GM12801 (cell line): ENCODE measurements around the gene COX15.

Experiments used
- TF ChIP-seq, protein P1 (sequence below): IDR thresholded peaks from one replicate; pipeline ENCODE4 v1.5.1; 2011; ENCODE audit warnings: control low read depth; ENCODE audit not compliant: insufficient read length; ENCODE audit errors: extremely low read depth

COX15 gene

GRCh38 chr10:99733366-99733765 lies 1.4 kb upstream of the COX15 start:
- TF ChIP-seq, protein P1, sequence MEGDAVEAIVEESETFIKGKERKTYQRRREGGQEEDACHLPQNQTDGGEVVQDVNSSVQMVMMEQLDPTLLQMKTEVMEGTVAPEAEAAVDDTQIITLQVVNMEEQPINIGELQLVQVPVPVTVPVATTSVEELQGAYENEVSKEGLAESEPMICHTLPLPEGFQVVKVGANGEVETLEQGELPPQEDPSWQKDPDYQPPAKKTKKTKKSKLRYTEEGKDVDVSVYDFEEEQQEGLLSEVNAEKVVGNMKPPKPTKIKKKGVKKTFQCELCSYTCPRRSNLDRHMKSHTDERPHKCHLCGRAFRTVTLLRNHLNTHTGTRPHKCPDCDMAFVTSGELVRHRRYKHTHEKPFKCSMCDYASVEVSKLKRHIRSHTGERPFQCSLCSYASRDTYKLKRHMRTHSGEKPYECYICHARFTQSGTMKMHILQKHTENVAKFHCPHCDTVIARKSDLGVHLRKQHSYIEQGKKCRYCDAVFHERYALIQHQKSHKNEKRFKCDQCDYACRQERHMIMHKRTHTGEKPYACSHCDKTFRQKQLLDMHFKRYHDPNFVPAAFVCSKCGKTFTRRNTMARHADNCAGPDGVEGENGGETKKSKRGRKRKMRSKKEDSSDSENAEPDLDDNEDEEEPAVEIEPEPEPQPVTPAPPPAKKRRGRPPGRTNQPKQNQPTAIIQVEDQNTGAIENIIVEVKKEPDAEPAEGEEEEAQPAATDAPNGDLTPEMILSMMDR = no peak

DNA sequence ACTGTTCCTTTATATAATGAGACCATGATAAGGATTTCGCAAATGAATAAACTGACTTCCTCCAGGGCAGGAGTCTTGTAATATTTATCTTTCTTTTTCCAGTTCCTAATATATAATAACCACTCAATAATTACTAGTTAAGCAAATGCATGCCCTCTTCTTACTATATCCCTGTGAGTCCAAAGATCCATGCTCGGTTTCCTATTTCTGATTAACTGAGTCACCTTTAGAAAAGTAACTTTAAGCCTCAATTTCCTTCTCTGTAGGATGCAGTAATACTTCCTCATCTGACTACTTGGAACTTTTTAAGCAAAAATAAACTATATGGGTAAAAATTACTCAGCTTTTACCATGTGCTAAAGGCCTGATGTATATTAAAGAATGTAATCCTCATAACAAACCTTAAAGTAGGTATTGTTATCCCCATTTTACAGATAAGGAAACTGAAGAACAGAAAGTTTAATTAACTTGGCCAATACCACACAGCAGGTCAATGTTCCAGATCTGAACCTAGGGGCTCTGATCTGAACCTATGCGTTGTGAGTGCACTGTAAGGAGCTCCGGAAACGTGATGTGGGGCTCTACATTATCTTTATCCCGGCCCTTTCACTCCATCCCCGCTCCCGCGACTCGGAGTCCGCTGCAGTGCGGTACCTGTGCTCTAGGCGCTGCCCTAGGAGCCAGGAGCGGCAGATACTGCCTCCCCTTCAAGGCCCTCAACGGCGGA lies 458 bp downstream of the COX15 start:
- TF ChIP-seq, protein P1 = no peak

DNA sequence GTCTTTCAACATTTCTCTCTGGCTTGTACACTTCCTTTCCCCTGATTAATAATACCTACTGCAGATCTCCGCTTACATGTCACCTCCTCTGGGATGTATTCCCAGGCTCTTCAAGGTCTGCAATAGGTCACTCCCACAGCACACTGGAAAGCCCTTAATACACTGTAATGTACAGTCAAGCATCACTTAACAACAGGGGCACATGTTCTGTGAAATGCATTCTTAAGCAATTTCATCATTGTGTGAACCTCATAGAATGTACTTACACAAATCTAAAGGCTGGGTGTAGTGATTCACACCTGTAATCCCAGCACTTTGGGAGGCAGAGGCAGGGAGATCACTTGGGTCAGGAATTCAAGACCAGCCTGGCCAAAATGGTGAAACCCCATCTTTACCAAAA lies 1.9 kb downstream of the COX15 start:
- TF ChIP-seq, protein P1 = no peak

DNA sequence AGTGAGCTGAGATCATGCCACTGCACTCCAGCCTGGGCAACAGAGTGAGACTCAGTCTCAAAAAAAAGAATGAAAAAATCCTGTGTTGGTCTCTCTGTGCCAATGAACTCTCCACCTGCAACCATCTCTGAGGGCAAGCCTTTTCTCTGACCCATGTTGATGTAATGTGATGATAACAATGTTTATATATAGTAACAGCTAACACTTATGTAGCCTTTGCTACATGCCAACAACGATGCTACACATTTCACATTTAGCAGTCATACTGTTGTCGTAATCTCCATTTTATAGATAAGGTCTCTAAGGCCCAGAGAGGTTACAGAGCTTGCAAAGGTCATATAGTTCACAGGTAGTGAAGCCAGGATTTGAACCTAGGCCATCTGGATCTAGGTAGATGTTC lies 11.5 kb downstream of the COX15 start:
- TF ChIP-seq, protein P1 = no peak

- TF ChIP-seq, protein P1 = no peak
Measured at GRCh38 chr10:99714446-99714845, 17.5 kb downstream of the COX15 start.

DNA sequence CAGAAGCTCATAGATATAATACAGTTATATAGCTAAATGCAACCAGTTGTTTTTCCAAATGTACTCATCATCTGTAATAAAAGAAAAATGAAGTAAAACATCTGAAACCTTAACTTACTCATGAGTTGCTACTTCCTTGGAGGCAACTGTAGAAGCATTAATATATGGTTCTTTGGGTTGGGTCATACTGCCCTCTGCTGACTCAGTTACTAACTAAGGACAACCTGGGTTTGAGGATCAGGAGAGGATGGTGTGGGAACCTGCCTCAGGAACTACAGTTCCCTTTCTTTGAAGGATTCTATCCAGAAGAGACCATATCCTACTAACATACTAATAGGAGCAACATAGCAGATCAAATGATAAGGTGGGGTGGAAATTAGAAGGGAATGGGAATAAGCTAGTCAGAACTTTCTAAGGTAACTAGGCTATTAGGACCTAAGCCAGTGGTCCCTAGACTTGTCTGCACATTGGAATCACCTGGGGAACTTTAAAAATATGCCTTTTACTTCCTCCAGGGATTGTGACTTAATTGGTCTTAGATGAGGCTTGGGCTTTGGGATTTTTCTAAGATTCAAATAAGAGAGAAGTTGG lies 20.7 kb downstream of the COX15 start:
- TF ChIP-seq, protein P1 = no peak

DNA sequence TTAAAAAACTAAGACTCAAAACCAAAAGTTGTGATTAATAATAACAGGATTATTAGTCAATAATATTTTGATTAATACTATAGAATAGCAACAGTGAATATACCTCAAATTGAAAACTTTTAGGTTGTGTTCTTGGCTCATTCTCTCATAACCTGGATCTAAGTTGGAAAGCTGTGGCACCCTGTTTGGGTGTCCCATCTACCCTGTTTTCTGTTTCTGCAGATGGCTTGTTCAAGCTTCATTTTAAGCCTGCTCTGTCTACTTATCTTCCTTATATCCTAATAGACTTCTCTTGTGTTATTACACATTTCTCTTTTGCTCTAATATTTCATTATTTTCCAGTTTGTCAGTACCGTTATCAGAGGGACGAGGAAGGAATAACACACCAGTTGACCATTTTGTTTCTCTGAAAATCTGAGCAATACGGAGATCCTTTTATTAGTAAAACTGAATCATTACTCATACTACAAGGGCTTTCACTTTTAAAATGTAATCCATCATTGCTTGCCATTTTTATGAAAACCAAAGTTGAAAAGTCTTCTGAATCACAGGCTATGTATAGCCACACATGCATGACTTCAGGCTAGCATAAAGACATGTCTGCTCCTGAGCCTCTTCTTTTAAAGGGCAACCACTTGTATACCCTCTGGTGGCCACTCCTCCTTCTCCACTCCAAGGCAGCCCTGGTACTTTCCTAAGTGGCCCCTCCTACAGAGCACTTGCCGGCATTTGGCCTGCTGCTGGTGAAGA lies 22.3 kb downstream of the COX15 start:
- TF ChIP-seq, protein P1 = no peak
